GM21360 (cell line): Measurements from ENCODE around the gene ELK4.

Experiments
- ATAC-seq: cut with Tn5 transposase; IDR thresholded peaks from one replicate; pipeline ENCODE4 v1.9.1; 2021; ENCODE audit warnings: mild to moderate bottlenecking, moderate library complexity; ENCODE audit not compliant: unreplicated experiment

Gene ELK4

DNA sequence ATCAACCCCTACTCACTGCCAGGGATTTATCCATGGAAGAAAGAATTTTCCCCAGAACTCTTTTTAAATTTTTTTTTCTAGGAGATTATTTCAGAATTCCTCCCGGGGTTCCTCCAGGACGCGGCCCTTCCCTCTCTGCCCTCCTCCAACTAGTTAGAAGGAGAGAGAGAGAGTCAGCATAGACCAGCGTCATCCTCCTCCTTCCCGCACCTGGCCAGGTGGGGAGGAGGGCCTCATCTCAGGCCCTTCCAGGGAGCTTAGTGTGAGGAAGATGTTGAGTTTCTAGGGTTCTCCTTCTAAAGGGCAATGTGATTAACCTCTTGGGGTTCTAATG lies 63.7 kb downstream of the ELK4 start:
- ATAC-seq, result no peak

DNA sequence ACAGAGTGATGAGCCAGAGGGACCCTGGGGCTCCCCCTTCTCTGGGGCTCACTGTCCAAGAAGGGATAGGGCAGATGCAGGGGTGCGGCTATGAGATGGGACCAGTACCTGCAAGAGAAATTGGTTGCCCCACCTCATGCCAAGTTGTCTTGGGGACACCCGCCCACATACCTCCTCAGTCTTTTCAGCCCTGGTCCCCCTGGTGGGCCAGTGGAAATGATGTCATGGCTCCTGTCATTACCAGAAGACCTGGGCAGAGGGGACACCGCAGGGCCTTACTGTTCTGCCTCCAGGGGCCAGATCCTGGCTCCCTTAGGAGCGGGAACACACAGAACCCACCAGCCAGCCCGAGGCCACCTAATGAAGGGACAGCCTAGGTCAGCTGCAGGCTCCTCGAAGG lies 64.1 kb downstream of the ELK4 start:
- ATAC-seq, result no peak

DNA sequence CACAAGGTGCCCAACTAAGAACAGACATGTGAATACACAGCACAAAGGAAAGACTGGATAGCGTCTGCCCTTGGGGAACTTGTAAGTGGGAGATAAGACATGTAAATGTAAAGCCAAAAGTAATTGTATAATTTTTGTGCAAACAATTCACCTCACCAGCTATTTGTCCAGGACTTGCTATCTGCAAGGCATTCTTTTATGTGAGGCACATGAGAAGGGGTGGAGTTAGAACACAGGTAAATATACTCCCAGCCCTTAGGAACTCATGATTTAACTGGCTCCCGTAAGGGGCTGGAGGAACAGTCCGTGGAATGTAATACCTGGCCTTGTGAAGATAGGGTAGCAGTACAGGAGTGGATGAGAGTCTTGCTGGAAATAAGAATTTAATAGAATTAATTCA lies 66.0 kb downstream of the ELK4 start:
- no peak for ATAC-seq

DNA sequence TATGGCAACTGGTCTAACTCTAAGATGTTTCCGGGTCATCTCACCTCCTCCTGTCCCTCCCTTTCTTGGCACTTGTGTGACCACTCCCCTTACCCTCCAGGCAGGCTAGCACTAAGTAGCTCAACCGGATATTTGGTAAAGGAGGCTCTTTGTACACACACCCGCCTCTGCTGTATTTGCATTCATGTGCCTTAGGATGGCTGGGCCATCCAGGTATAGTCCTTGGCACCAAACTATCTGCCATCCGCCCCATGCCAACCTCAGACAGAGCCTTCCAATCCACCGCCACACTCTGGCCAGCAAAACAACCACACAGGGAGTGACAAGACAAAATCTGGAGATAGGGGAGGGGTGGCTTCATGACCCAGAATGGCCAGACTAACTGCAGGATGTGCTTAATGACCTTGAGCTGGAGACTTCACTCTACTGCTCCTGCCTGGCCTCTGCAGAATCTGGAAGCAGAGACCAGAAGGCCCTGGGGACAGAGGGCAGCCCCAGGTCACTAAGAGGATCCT lies 67.8 kb downstream of the ELK4 start:
- ATAC-seq, result no peak

DNA sequence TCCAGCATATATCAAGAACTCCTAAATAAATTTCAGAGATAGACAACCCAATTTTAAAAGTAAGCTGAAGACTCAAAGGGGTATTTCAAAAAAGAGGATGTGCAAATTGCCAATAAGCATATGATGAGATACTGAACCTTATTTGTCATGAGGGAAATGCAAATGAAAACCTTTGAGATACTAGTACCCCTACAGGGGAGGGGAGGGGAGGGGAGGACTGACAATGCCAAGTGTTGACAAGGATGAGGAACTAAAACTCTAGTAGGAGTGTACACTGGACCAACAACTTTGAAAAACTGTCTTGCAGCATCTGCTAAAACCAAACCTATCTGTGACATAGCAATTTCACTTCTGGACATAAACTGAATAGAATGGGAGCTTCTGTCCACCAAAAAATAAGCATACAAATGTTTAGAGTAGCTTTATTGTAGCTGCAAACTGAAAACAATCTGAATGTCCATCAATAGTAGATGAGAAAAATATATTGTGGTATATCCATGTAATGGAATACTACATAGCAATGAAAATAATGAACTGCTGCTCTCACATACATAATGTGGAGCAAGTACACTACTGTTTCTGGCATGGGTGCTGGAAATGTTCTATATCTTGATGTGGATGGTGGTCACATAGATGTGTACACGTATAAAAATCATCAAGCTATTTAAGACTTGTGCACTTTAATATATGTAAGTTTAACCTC lies 70.2 kb downstream of the ELK4 start:
- no peak for ATAC-seq
